Measurements from ENCODE around the gene OPTN. TPM values are rescaled to one million over a fixed set of nuclear protein-coding genes. Genes with fewer than 3 reads are reported as not detected.

Gene OPTN
- total RNA-seq, 3 donors from 2014 or later (not counting 1 experiment from before 2014, with no cell fraction given), result 140 to 177 (median 161) TPM

- Histone ChIP-seq H3K27ac (ENCODE audit: low read length) (no peak overlapping the region), H3K4me1 (ENCODE audit: control insufficient read depth, insufficient read depth, low read length) (no peaks in the 10 kb centered on the region), H3K27me3 (ENCODE audit: control insufficient read depth, insufficient read depth, low read length) (no peaks in the 10 kb centered on the region), H3K36me3 (ENCODE audit: control insufficient read depth, insufficient read depth, low read length) (no peaks in the 10 kb centered on the region), H3K4me3 (ENCODE audit: low read length) (no peak overlapping the region), H3K9me3 (ENCODE audit: control insufficient read depth, insufficient read depth, low read length) (no peaks in the 10 kb centered on the region)
- DNase-seq, result no peak
- Mint-ChIP-seq H3K27ac (no peak overlapping the region), H3K27me3 (ENCODE audit: low read depth in 2 of 2) (peaks cover 9 to 10% of the 10 kb centered on the region in 2 donors), H3K4me1 (no peaks in the 10 kb centered on the region), H3K4me3 (no peak overlapping the region), H3K9me3 (no peaks in the 10 kb centered on the region), H3K36me3 (no peaks in the 10 kb centered on the region)
- ATAC-seq, result no peak
- intact Hi-C loops (cut with micrococcal nuclease), result no loop called here
- 87% methylated on average over 7 of the region's 7 CpGs for WGBS (ENCODE audit: insufficient coverage)
- TF ChIP-seq, protein P1, sequence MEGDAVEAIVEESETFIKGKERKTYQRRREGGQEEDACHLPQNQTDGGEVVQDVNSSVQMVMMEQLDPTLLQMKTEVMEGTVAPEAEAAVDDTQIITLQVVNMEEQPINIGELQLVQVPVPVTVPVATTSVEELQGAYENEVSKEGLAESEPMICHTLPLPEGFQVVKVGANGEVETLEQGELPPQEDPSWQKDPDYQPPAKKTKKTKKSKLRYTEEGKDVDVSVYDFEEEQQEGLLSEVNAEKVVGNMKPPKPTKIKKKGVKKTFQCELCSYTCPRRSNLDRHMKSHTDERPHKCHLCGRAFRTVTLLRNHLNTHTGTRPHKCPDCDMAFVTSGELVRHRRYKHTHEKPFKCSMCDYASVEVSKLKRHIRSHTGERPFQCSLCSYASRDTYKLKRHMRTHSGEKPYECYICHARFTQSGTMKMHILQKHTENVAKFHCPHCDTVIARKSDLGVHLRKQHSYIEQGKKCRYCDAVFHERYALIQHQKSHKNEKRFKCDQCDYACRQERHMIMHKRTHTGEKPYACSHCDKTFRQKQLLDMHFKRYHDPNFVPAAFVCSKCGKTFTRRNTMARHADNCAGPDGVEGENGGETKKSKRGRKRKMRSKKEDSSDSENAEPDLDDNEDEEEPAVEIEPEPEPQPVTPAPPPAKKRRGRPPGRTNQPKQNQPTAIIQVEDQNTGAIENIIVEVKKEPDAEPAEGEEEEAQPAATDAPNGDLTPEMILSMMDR (IDR thresholded peaks at IDR 0.05), result no peak
Measured at GRCh38 chr10:13067431-13067830, 32.5 kb upstream of the OPTN start.

- Mint-ChIP-seq H3K4me3 (no peak overlapping the region), H3K27ac (no peak overlapping the region), H3K9me3 (no peaks in the 10 kb centered on the region), H3K27me3 (ENCODE audit: low read depth in 2 of 2) (peaks cover 9 to 10% of the 10 kb centered on the region in 2 donors), H3K4me1 (no peaks in the 10 kb centered on the region), H3K36me3 (no peaks in the 10 kb centered on the region)
- ATAC-seq (no peak), DNase-seq (no peak)
- H3K36me3 ChIP-seq (ENCODE audit: control insufficient read depth, insufficient read depth, low read length), result no peaks in the 10 kb centered on the region
- no peaks in the 10 kb centered on the region for H3K27me3 ChIP-seq (ENCODE audit: control insufficient read depth, insufficient read depth, low read length)
- TF ChIP-seq, protein P1 (IDR thresholded peaks at IDR 0.05), result no peak
- WGBS (ENCODE audit: insufficient coverage), result 78% methylated on average over 4 of the region's 5 CpGs
- H3K4me1 ChIP-seq (ENCODE audit: control insufficient read depth, insufficient read depth, low read length), result no peaks in the 10 kb centered on the region
- intact Hi-C loops (cut with micrococcal nuclease), result no loop called here
- H3K27ac ChIP-seq (ENCODE audit: low read length), result no peak overlapping the region
- no peaks in the 10 kb centered on the region for H3K9me3 ChIP-seq (ENCODE audit: control insufficient read depth, insufficient read depth, low read length)
- H3K4me3 ChIP-seq (ENCODE audit: low read length), result no peak overlapping the region
Measured at GRCh38 chr10:13068071-13068470, 31.9 kb upstream of the OPTN start.

- Mint-ChIP-seq H3K4me1 (no peaks in the 10 kb centered on the region), H3K9me3 (no peaks in the 10 kb centered on the region), H3K36me3 (no peaks in the 10 kb centered on the region), H3K27me3 (ENCODE audit: low read depth in 2 of 2) (peaks cover 6 to 10% of the 10 kb centered on the region in 2 donors), H3K4me3 (no peak overlapping the region), H3K27ac (no peak overlapping the region)
- Histone ChIP-seq H3K4me1 (ENCODE audit: control insufficient read depth, insufficient read depth, low read length) (no peaks in the 10 kb centered on the region), H3K9me3 (ENCODE audit: control insufficient read depth, insufficient read depth, low read length) (no peaks in the 10 kb centered on the region), H3K4me3 (ENCODE audit: low read length) (no peak overlapping the region), H3K36me3 (ENCODE audit: control insufficient read depth, insufficient read depth, low read length) (no peaks in the 10 kb centered on the region), H3K27ac (ENCODE audit: low read length) (no peak overlapping the region), H3K27me3 (ENCODE audit: control insufficient read depth, insufficient read depth, low read length) (no peaks in the 10 kb centered on the region)
- DNase-seq (no peak), ATAC-seq (no peak)
- TF ChIP-seq, protein P1 (IDR thresholded peaks at IDR 0.05), result no peak
- intact Hi-C loops (cut with micrococcal nuclease), result no loop called here
- 95% methylated on average over 1 of the region's 2 CpGs for WGBS (ENCODE audit: insufficient coverage)
Measured at GRCh38 chr10:13068484-13068883, 31.5 kb upstream of the OPTN start.

DNA sequence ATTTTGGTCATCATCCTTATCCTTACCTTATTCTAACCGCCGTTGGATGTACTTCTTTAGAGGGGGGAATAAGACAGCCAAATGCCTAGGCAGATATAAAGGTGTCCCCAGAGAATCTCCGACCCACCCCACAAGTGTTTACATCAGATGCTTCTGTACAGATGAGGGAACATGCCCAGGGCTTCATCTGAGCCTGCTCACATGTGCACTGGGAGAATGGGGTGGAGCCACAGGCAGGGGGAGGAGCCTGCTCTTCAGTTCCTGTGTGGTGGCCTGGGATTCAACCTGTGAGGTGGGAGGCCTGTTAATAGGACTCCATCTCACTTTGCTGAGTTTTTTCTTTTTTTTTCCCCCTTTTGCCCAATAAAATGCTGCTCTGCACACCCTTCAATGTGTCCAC lies 27.6 kb upstream of the OPTN start:
- Histone ChIP-seq H3K27me3 (ENCODE audit: control insufficient read depth, insufficient read depth, low read length) (peaks cover 7% of the 10 kb centered on the region), H3K36me3 (ENCODE audit: control insufficient read depth, insufficient read depth, low read length) (no peaks in the 10 kb centered on the region), H3K4me1 (ENCODE audit: control insufficient read depth, insufficient read depth, low read length) (no peaks in the 10 kb centered on the region), H3K4me3 (ENCODE audit: low read length) (no peak overlapping the region), H3K27ac (ENCODE audit: low read length) (no peak overlapping the region), H3K9me3 (ENCODE audit: control insufficient read depth, insufficient read depth, low read length) (no peaks in the 10 kb centered on the region)
- intact Hi-C loops (cut with micrococcal nuclease), result loop anchor here (10.0 kb wide), 1 partner anchor 288 kb away; no protein-coding TSS in a partner anchor
- Mint-ChIP-seq H3K27ac (no peak overlapping the region), H3K36me3 (no peaks in the 10 kb centered on the region), H3K4me1 (peaks cover 0 to 7% of the 10 kb centered on the region in 2 donors), H3K27me3 (ENCODE audit: low read depth in 2 of 2) (peaks cover 18 to 38% of the 10 kb centered on the region in 2 donors), H3K9me3 (no peaks in the 10 kb centered on the region), H3K4me3 (no peak overlapping the region)
- TF ChIP-seq, protein P1 (IDR thresholded peaks at IDR 0.05), result no peak
- 100% methylated on average over 1 of the region's 3 CpGs for WGBS (ENCODE audit: insufficient coverage)
- DNase-seq, result no peak
- no peak for ATAC-seq

All from natural killer cell (primary cell).